GM12872 (cell line): ENCODE results near the gene MARCHF7.
A peak's percentile ranks its signal among the peaks of the same experiment; 100 is the strongest.

Experiments used
- CTCF ChIP-seq: IDR thresholded peaks from 3 replicates; pipeline ENCODE4 v1.5.1; 2011; ENCODE audit warnings: low read depth, mild to moderate bottlenecking, low read length, moderate library complexity; ENCODE audit not compliant: insufficient read depth

Gene MARCHF7

GRCh38 chr2:159744363-159744762 lies 32.1 kb downstream of the MARCHF7 start:
- TF ChIP-seq CTCF, result no peak

GRCh38 chr2:159748089-159748488 lies 35.8 kb downstream of the MARCHF7 start:
- TF ChIP-seq CTCF, result no peak

- no peak for TF ChIP-seq CTCF
These were observed 38.6 kb downstream of the MARCHF7 start for GRCh38 chr2:159750873-159751272.

GRCh38 chr2:159753797-159754196 lies 41.5 kb downstream of the MARCHF7 start:
- no peak for TF ChIP-seq CTCF

GRCh38 chr2:159755014-159755413 lies 42.7 kb downstream of the MARCHF7 start:
- TF ChIP-seq CTCF, result no peak

GRCh38 chr2:159755788-159756187 lies 43.5 kb downstream of the MARCHF7 start:
- TF ChIP-seq CTCF, result peak; percentile 32; the same call in 1 of the 3 replicates

- TF ChIP-seq CTCF, result no peak
These were observed 45.9 kb downstream of the MARCHF7 start for GRCh38 chr2:159758239-159758638.

GRCh38 chr2:159758686-159759085 lies 46.4 kb downstream of the MARCHF7 start:
- no peak for TF ChIP-seq CTCF
